ENCODE results near the gene DMBX1.

GRCh38 chr1:46472498-46473181, 17.0 kb upstream of the DMBX1 start:
- TF ChIP-seq CTCF (conservative IDR thresholded peaks at IDR 0.05; ENCODE audit: low read length): no peak
- no peak for TF ChIP-seq EZH2phosphoT487 (IDR thresholded peaks at IDR 0.05; ENCODE audit: borderline replicate concordance, low read depth, low read length)

All from OCI-LY7 (cell line).